Measurements from ENCODE around the gene KCNK5. TPM values are rescaled to one million over a fixed set of nuclear protein-coding genes. Genes with fewer than 3 reads are reported as not detected.

KCNK5 gene
- total and polyA plus RNA-seq, 2 of the 8 experiments (the other 6 are each of a cell fraction or from before 2014, with no cell fraction given), result 20.9 to 44.3 TPM

- no peak for TF ChIP-seq CHD7 (IDR thresholded peaks at IDR 0.05; ENCODE audit: insufficient replicate concordance, low read length)
- TF ChIP-seq KDM4A (IDR thresholded peaks at IDR 0.05; ENCODE audit: low read depth, low read length, severe bottlenecking), result no peak
- TF ChIP-seq SP1 (IDR thresholded peaks at IDR 0.05; ENCODE audit: low read depth, low read length), result no peak
- no peak for TF ChIP-seq CEBPB (IDR thresholded peaks at IDR 0.05; ENCODE audit: low read depth, low read length)
- no peak for TF ChIP-seq POLR2AphosphoS5 (IDR thresholded peaks at IDR 0.05; ENCODE audit: low read depth, low read length)
- TF ChIP-seq RNF2 (IDR thresholded peaks at IDR 0.05; ENCODE audit: borderline replicate concordance, low read depth, low read length, missing control alignments, poor library complexity, severe bottlenecking), result no peak
- no peak for TF ChIP-seq BCL11A (IDR thresholded peaks at IDR 0.05; ENCODE audit: low read depth in 2 of 2, low read length in 2 of 2)
- TF ChIP-seq, protein P1, sequence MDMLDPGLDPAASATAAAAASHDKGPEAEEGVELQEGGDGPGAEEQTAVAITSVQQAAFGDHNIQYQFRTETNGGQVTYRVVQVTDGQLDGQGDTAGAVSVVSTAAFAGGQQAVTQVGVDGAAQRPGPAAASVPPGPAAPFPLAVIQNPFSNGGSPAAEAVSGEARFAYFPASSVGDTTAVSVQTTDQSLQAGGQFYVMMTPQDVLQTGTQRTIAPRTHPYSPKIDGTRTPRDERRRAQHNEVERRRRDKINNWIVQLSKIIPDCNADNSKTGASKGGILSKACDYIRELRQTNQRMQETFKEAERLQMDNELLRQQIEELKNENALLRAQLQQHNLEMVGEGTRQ (IDR thresholded peaks at IDR 0.05; ENCODE audit: low read length), result no peak
- no peak for TF ChIP-seq TEAD4 (IDR thresholded peaks at IDR 0.05; ENCODE audit: low read depth, low read length)
- TF ChIP-seq BRCA1 (IDR thresholded peaks at IDR 0.05; ENCODE audit: low read depth, low read length), result no peak
- TF ChIP-seq RXRA (IDR thresholded peaks at IDR 0.05; ENCODE audit: insufficient read depth, low read depth, low read length), result no peak
These were observed 21.0 kb downstream of the KCNK5 start (continued) for GRCh38 chr6:39208223-39208739.
